ENCODE data around the gene POU2AF2.

POU2AF2 gene

GRCh38 chr11:111334532-111335502 is 89.3 kb downstream of the POU2AF2 start:
- DNase-seq: no peak

- DNase-seq: no peak
Measured at GRCh38 chr11:111335549-111335948, 90.0 kb downstream of the POU2AF2 start.
